Heart left ventricle (tissue), 16 donors: ENCODE data around the gene CDH7. TPM values are rescaled to one million over a fixed set of nuclear protein-coding genes. Genes with fewer than 3 reads are reported as not detected.

ENCODE experiments used
- ATAC-seq, 4 donors: fragments of 200-7000 bp; cut with Tn5 transposase; one replicate each; pipeline ENCODE4 v1.9.1; 2020 to 2022; ENCODE audit warnings: moderate library complexity in 4 of 4, mild to moderate bottlenecking in 3 of 4, moderate number of reproducible peaks in 1 of 4
- DNase-seq, 5 donors: peaks; one replicate each; pipeline ENCODE4 v3.0.0-alpha.2; 2020
- H3K27ac ChIP-seq, 12 donors: fragments of 200-600 bp; sonication (generic) in 4 of 12; one replicate each; pipeline versions ENCODE4 v1.5.0 to v1.8.0; 2016 to 2022; ENCODE audit warnings: mild to moderate bottlenecking in 2 of 12
- H3K27me3 ChIP-seq, 9 donors: fragments of 200-600 bp; sonication (generic) in 2 of 9; one replicate each; pipeline versions ENCODE4 v1.5.1 to v1.8.0; 2016 to 2022; ENCODE audit warnings: mild to moderate bottlenecking in 3 of 9
- H3K36me3 ChIP-seq, 9 donors: fragments of 200-600 bp; sonication (generic) in 2 of 9; one replicate each; pipeline versions ENCODE4 v1.5.0 to v1.8.0; 2018 to 2022; ENCODE audit warnings: mild to moderate bottlenecking in 2 of 9
- H3K4me1 ChIP-seq, 12 donors: fragments of 200-600 bp; sonication (generic) in 4 of 12; one replicate each; pipeline versions ENCODE4 v1.5.0 to v1.8.0; 2016 to 2022; ENCODE audit warnings: mild to moderate bottlenecking in 3 of 12
- H3K4me3 ChIP-seq, 12 donors: fragments of 200-600 bp; sonication (generic) in 4 of 12; one replicate each; pipeline versions ENCODE4 v1.5.0 to v1.8.0; 2017 to 2022; ENCODE audit warnings: mild to moderate bottlenecking in 9 of 12, moderate library complexity in 4 of 12
- H3K9me3 ChIP-seq, 12 donors: fragments of 200-600 bp; sonication (generic) in 4 of 12; one replicate each; pipeline versions ENCODE4 v1.5.0 to v1.8.0; 2016 to 2022; ENCODE audit warnings: mild to moderate bottlenecking in 1 of 12
- POLR2A ChIP-seq, 2 donors: fragments of 450-650 bp; IDR thresholded peaks; one replicate each; pipeline ENCODE4 v1.6.1; 2017; ENCODE audit warnings: antibody characterized with exemption in 2 of 2, mild to moderate bottlenecking in 2 of 2, moderate library complexity in 2 of 2
- WGBS, 4 donors: extraction: QIAGEN DNeasy Blood & Tissue Kit in 2 of 4; methylation state at CpG; one replicate each; pipeline versions ENCODE4 v1.1.5 to v1.1.7; 2013 to 2018; 5-methylcytosine and 5-hydroxymethylcytosine counted together
- intact Hi-C, 10 donors: fragments of 100-400 bp; cut with DNase I; formaldehyde crosslinking; loops; one replicate each; pipeline versions ENCODE4 v1.11.1 to v1.14.2; 2022
- polyA plus RNA-seq, 2 donors: library from polyadenylated mRNA; stranded (reverse); fragments of 200-250 nt; gene quantifications; one replicate each; pipeline ENCODE4 v1.2.3, GENCODE V29; 2013
- total RNA-seq, 9 donors: library from RNA; depleted of rRNA in 2 of 9; stranded (reverse); fragments of >200 nt in 2 of 9; fragmentation: NEBNext Ultra II Directional in 3 of 9; extraction: Animal tissue kit (Norgen Biotek cat#: 25700) in 3 of 9; gene quantifications; one replicate each; pipeline versions ENCODE4 v1.1.0 to v1.2.4, GENCODE V29; 2016 to 2023
- TF ChIP-seq, protein P1 (sequence below), 12 donors: fragments of 200-600 bp; sonication (generic) in 4 of 12; IDR thresholded peaks; one replicate each; pipeline versions ENCODE4 v1.5.0 to v1.8.0; 2018 to 2022; ENCODE audit warnings: antibody characterized with exemption in 12 of 12, mild to moderate bottlenecking in 5 of 12
- donor health status: ischemic (EF 13 %, LVEDD 7.1; RV severe dilation, severe dysfunction).
- donor health status: healthy with polysubstance abuse.
- donor health status: DM: no; HTN: yes; CAD: no.
- donor health status: DM: no; HTN: no; CAD: no.
- donor health status: ischemic (EF 25% LVEDD 6.9; RV normal size, moderate dysfunction).
- donor health status: ischemic (EF 25% LVEDD 5.7; RV mildly dilated, moderate dysfunction).
- donor health status: healthy.
- donor health status: DM: yes; HTN: yes; CAD: no.
- donor health status: ischemic (EF 35%, LVEDD 5.7; RV mildly dilated, moderate dysfunction).
- donor health status: nonischemic (EF 11% LVEDD 7.7; RV severe dilation, severe dysfunction).
- donor health status: DM: yes; HTN: yes; CAD: no.
- donor health status: PGD.
- donor health status: ischemic (EF 29% LVEDD 5.4; RV normal size, mild dysfunction).
- donor health status: nonischemic (EF 23%, LVEDD 6.1; RV moderate dilation, normal function).

Gene CDH7
- total and polyA plus RNA-seq, 11 donors: 0.04 TPM; not detected in 10

DNA sequence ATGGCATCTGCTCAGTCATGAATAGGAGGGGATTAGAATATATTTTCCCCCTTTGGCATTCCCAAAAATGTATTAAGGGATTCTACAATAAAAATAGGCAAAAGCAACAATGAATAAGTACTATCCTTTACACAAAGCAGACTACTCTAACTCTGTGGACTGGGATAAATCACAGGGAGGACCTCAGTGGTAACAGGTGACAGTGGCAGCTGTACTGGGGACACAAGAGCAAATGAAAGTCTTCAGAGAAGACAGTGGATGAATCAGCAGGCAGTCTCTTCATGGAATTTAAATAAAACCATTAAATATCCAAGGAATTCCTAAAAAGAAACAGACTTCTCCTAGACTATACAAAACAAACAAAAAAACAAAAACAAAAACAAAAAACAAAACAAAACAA, 4.8 kb downstream of the CDH7 start:
- H3K4me3 ChIP-seq: no peak overlapping the region

DNA sequence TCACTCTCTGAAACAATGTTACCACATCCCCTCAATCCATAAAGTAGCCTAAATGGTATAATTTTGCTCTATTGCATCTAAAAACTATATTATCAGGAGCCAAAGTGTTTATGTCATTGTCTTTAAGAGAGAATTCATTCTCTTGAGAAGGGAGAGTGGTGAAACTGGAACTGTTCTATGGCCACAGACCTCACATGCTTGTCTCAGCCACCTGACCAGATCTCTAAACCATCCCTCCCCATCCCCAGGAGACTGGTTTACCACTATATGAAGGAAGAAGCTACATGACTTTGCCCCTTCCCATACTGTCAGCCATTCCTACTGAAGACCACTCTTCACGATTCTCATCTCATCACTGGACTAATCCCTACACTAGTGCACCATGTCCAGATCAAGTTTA, 9.6 kb downstream of the CDH7 start:
- Histone ChIP-seq H3K4me3 (no peak overlapping the region), H3K9me3 (no peaks in the 10 kb centered on the region), H3K27me3 (no peaks in the 10 kb centered on the region), H3K4me1 (no peaks in the 10 kb centered on the region), H3K27ac (no peak overlapping the region), H3K36me3 (no peaks in the 10 kb centered on the region)
- no peak for DNase-seq
- intact Hi-C loops: no loop called here
- 64 to 88% (median 77%) methylated on average over 1 of the region's 1 CpG for WGBS, 4 donors
- ATAC-seq: no peak
- no peak for TF ChIP-seq POLR2A (IDR thresholded peaks at IDR 0.05)
- TF ChIP-seq, protein P1, sequence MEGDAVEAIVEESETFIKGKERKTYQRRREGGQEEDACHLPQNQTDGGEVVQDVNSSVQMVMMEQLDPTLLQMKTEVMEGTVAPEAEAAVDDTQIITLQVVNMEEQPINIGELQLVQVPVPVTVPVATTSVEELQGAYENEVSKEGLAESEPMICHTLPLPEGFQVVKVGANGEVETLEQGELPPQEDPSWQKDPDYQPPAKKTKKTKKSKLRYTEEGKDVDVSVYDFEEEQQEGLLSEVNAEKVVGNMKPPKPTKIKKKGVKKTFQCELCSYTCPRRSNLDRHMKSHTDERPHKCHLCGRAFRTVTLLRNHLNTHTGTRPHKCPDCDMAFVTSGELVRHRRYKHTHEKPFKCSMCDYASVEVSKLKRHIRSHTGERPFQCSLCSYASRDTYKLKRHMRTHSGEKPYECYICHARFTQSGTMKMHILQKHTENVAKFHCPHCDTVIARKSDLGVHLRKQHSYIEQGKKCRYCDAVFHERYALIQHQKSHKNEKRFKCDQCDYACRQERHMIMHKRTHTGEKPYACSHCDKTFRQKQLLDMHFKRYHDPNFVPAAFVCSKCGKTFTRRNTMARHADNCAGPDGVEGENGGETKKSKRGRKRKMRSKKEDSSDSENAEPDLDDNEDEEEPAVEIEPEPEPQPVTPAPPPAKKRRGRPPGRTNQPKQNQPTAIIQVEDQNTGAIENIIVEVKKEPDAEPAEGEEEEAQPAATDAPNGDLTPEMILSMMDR (IDR thresholded peaks at IDR 0.05): no peak

More for the DNA sequence above, 4.8 kb downstream of the CDH7 start:
- H3K4me1 ChIP-seq: peaks cover 0 to 5% (median 0%) of the 10 kb centered on the region in 12 donors
- DNase-seq: no peak
- peaks cover 5 to 15% (median 10%) of the 10 kb centered on the region in 9 donors for H3K27me3 ChIP-seq
- H3K9me3 ChIP-seq: no peaks in the 10 kb centered on the region
- no peak overlapping the region for H3K27ac ChIP-seq
- no peaks in the 10 kb centered on the region for H3K36me3 ChIP-seq
- no peak for ATAC-seq
- intact Hi-C loops: no loop called here
- TF ChIP-seq POLR2A (IDR thresholded peaks at IDR 0.05): no peak
- TF ChIP-seq, protein P1 (IDR thresholded peaks at IDR 0.05): no peak

DNA sequence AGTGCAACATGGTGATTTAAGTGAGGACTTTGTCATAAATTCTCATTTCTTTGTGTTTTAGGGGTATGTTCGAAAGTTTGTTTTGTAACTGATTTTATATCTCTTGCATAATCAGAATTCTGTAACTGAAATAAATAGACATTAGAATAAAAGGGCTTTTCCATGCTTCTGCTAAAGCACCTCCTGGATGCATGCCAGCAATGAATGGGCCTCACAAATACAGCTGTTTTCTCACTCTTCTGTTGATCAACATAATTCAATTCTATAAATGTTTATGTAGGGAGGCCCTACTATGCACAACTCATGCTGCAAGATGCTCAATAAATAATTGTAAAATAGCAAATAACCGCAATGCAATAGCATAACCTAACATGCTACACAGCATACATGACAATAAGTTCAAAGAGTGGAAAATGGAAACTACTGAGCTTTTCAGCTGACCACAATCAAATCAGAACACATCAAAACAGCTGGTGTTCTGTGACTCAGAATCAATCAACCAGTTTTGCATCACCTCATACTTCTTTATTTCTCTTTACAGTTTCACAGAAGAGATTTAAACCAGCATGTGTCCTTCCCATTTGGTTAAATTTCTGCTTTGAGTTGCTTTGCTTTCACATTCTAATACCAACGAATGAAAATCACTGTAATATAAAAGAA, 11.0 kb downstream of the CDH7 start:
- H3K27ac ChIP-seq: no peak overlapping the region
- TF ChIP-seq, protein P1 (IDR thresholded peaks at IDR 0.05): no peak
- no peak for TF ChIP-seq POLR2A (IDR thresholded peaks at IDR 0.05)
- no peak overlapping the region for H3K4me3 ChIP-seq
- WGBS, 4 donors: 70 to 82% (median 77%) methylated on average over 3 of the region's 3 CpGs
- no peaks in the 10 kb centered on the region for H3K36me3 ChIP-seq
- no peaks in the 10 kb centered on the region for H3K4me1 ChIP-seq
- no peak for DNase-seq
- intact Hi-C loops: no loop called here
- H3K27me3 ChIP-seq: no peaks in the 10 kb centered on the region
- no peaks in the 10 kb centered on the region for H3K9me3 ChIP-seq
- ATAC-seq: no peak

DNA sequence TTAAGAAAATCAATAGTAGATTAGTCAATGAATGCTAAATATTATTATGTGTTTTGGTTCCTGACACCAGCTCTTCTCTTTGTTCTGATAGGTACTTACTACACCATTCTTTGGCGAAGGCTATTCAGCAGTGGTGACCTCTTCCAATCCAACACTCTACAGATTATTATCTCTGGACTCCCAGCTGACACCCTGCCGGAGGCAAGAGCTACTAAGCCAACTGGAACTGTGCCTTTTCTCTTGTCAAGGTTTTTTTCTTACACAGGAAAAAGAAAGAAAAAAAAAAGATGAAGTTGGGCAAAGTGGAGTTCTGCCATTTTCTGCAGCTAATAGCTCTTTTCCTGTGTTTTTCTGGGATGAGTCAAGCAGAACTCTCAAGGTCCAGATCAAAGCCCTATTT, 11.7 kb downstream of the CDH7 start:
- Histone ChIP-seq H3K27me3 (no peaks in the 10 kb centered on the region), H3K27ac (no peak overlapping the region), H3K9me3 (no peaks in the 10 kb centered on the region), H3K4me3 (no peak overlapping the region), H3K4me1 (no peaks in the 10 kb centered on the region), H3K36me3 (no peaks in the 10 kb centered on the region)
- no peak for DNase-seq
- intact Hi-C loops: no loop called here
- 56 to 70% (median 59%) methylated on average over 2 of the region's 2 CpGs for WGBS, 4 donors
- ATAC-seq: no peak
- TF ChIP-seq POLR2A (IDR thresholded peaks at IDR 0.05): no peak
- TF ChIP-seq, protein P1 (IDR thresholded peaks at IDR 0.05): no peak
